ENCODE measurements around the gene IFFO2.

DNA sequence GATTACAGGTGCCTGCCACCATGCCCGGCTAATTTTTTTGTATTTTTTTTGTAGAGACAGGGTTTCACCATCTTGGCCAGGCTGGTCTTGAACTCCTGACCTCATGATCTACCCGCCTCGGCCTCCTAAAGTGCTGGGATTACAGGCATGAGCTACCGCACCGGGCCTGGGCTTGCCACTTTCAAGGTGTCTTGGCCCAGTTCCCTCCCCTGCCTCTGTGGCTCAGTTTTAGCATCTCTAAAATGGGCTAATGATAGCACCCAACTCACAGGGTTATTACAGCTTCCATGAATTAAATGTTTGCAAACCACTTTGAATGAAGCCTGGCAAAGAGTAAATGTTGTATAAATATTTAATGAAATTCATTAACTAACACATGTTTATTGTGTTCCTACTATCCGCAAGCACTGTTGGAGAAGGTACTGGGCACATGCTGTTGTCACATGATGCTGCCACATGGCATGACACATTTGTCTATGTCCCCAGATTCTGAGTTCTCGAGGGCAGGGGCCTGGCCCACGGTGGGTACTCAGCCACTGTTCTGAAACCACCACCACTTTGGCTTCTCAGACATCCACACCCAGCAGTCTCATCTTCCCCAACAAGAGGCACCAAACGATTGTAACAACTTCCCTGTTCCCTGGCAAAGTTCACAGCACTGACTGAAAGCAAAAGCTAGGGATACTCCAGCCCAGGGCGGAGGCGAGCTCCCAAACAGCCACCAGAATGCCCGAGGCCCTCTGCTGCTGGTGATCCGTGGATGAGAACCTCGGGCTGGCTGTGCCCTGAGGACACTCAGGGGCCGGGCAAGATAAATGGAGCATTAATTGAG, 9.7 kb downstream of the IFFO2 start:
- TF ChIP-seq, protein P1, sequence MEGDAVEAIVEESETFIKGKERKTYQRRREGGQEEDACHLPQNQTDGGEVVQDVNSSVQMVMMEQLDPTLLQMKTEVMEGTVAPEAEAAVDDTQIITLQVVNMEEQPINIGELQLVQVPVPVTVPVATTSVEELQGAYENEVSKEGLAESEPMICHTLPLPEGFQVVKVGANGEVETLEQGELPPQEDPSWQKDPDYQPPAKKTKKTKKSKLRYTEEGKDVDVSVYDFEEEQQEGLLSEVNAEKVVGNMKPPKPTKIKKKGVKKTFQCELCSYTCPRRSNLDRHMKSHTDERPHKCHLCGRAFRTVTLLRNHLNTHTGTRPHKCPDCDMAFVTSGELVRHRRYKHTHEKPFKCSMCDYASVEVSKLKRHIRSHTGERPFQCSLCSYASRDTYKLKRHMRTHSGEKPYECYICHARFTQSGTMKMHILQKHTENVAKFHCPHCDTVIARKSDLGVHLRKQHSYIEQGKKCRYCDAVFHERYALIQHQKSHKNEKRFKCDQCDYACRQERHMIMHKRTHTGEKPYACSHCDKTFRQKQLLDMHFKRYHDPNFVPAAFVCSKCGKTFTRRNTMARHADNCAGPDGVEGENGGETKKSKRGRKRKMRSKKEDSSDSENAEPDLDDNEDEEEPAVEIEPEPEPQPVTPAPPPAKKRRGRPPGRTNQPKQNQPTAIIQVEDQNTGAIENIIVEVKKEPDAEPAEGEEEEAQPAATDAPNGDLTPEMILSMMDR (IDR thresholded peaks at IDR 0.05), result no peak
- TF ChIP-seq EZH2 (IDR thresholded peaks at IDR 0.05; ENCODE audit: borderline replicate concordance, insufficient read depth, low read depth, low read length, poor library complexity, severe bottlenecking), result no peak
